ENCODE measurements around the gene POLR3C.
A peak's percentile ranks its signal among the peaks of the same experiment; 100 is the strongest.

The POLR3C gene

DNA sequence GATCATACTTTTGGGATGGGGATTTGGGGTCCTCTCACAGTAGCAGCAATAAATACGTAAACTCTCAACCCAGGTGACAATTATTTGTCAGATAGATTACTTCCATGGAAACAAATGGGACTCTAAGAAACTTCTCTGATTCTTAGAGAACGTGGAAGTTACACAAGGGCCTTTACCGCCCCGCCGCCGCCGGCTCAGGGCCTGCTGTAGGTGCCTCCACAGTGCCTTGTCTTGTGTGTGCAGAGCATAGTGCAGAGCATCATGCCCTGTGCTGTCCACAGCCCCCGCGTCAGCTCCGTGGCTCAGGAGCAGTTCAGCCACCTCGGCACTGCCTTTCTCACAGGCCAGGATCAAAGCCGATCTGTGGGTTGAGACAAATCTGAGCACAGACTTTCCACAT lies 50.6 kb downstream of the POLR3C start:
- H3K4me1 Mint-ChIP-seq (ENCODE audit: low read depth), result peaks cover 19% of the 10 kb centered on the region
- peaks cover 50% of the 10 kb centered on the region for H3K27me3 Mint-ChIP-seq (ENCODE audit: low read depth)
- H3K4me3 Mint-ChIP-seq, result no peak overlapping the region

DNA sequence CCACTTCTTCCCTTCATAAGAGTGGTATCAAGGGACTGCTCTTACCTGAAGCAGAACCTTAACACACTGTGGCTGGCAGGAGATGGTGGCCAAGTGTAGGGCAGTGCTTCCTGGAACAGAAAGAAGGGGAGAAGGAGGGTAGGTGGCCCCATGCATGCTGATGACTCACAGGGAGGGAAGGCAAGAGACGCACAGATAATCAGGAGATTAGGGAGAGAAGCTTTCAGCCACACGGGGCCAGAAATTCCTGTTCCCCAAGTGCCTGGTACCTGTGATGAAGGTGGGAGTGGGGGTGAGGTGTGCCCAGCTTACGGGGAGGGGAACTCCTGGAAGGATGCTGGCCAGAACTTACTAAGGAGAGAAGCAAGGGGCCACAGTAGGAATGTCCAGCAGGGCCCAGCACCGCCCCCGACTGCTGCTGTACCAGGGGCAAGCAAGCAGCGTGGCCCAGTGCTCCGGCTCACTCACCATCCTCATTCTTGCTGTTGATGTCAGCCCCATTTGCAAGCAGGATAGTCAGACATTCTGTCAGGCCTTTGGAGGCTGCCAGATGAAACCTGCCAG lies 54.0 kb downstream of the POLR3C start:
- H3K9me3 Mint-ChIP-seq, result no peaks in the 10 kb centered on the region
- H3K4me1 Mint-ChIP-seq (ENCODE audit: low read depth), result peaks cover 6% of the 10 kb centered on the region
- H3K27me3 Mint-ChIP-seq (ENCODE audit: low read depth), result peaks cover 36% of the 10 kb centered on the region
- H3K4me3 Mint-ChIP-seq, result no peak overlapping the region
- H3K27ac Mint-ChIP-seq, result peak overlapping the region; percentile 45
- no peaks in the 10 kb centered on the region for H3K36me3 Mint-ChIP-seq (ENCODE audit: low read depth)

More for the DNA sequence above, 50.6 kb downstream of the POLR3C start:
- no peaks in the 10 kb centered on the region for H3K9me3 Mint-ChIP-seq
- H3K27ac Mint-ChIP-seq, result no peak overlapping the region
- no peaks in the 10 kb centered on the region for H3K36me3 Mint-ChIP-seq (ENCODE audit: low read depth)

DNA sequence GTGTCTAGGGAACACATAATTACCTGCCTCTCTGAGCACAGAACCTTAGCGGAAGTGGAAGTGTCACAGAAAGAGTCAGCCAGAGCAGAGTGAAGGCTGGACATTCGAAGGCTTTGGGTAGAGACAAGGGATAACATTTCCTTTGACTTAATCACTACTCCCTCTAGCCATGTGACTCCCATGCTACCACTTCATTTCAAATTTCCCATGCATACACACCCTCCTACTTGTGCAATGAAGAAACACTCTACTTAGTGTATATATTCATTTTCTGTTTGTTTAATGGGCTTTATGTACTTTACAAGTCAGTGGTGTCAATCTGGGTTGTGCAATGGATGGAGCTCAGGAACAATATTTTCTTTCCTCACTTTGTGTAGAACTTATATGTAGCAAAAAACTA lies 54.7 kb downstream of the POLR3C start:
- H3K4me3 Mint-ChIP-seq, result no peak overlapping the region
- H3K9me3 Mint-ChIP-seq, result no peaks in the 10 kb centered on the region
- H3K27me3 Mint-ChIP-seq (ENCODE audit: low read depth), result peaks cover 35% of the 10 kb centered on the region
- no peak overlapping the region for H3K27ac Mint-ChIP-seq
- H3K36me3 Mint-ChIP-seq (ENCODE audit: low read depth), result no peaks in the 10 kb centered on the region
- H3K4me1 Mint-ChIP-seq (ENCODE audit: low read depth), result peaks cover 4% of the 10 kb centered on the region

DNA sequence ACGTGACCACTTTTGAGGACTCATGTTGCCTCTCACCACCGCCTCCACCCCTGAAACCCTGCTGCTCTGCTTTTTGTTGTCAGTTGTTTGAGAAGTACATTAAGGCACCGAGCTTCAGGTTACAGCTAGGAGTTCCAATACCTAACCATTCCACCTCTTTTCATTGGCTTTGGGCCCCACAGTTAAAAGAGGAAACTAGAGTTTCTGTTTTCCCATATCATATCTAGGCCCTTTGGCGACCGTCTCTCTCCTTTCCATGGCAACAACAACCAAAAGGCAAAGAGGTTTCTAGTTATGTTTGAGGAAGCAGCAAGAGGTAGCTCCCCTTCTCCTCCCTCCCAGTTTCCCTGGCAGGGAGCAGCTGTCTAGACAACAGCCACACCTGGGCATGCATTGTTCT lies 55.8 kb downstream of the POLR3C start:
- H3K4me3 Mint-ChIP-seq, result no peak overlapping the region
- H3K9me3 Mint-ChIP-seq, result no peaks in the 10 kb centered on the region
- peaks cover 5% of the 10 kb centered on the region for H3K4me1 Mint-ChIP-seq (ENCODE audit: low read depth)
- H3K27me3 Mint-ChIP-seq (ENCODE audit: low read depth), result peaks cover 39% of the 10 kb centered on the region
- no peak overlapping the region for H3K27ac Mint-ChIP-seq
- no peaks in the 10 kb centered on the region for H3K36me3 Mint-ChIP-seq (ENCODE audit: low read depth)

DNA sequence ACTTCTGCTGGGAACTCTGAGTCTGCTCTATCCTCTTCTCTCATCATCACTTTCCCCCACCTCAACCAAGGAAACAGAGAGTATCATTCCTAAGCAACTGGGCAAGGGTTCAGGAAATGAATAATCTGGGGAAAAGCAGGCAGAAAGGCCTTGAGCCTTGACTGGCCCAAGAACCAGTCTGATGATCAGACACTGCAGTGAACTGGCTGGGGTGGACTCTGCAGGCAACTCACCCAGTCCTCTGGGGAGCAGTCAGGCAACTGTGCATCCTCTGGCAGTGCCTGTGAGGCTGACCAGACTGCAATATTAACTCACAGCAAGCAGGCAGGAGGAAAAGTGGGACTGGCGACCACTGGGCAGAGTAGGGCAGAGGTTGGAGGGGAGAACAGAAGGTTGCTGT lies 60.7 kb downstream of the POLR3C start:
- Mint-ChIP-seq H3K27ac (no peak overlapping the region), H3K27me3 (ENCODE audit: low read depth) (peaks cover 33% of the 10 kb centered on the region), H3K4me1 (ENCODE audit: low read depth) (peaks cover 15% of the 10 kb centered on the region), H3K36me3 (ENCODE audit: low read depth) (no peaks in the 10 kb centered on the region), H3K4me3 (peak overlapping the region; percentile 76), H3K9me3 (no peaks in the 10 kb centered on the region)

DNA sequence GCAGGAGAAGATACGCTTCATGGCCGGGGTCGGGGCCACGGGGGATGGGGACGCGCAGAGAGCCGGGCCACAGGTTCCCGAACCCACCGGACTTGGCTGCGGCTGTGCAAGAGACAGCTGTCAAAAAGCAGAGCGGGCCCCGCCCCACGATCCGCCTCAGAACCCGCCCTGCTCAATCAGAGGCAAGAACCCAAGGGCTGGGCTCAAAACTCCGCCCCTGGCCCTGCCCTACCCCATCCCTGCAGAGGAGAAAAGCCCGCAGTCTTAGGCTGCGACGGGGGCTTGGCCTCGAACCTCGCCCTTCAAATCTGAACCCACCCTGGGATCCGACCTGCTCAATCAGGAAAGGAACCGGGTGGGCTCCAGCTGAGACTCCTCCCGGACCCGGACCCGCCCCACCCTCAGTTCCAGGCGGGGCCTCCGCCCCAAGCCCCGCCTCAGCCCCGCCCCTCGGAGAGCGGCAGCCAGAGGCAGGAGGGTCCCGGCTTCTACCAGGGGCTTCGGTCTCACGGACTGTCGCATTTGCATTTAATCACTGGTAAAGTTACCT lies 61.8 kb downstream of the POLR3C start, which contains the start of gene ANKRD35:
ANKRD35 (minus strand) TSS at position 129 of the 550 bp plus-strand sequence; CDS start at position 21, 108 bp downstream.
- Mint-ChIP-seq H3K4me3 (peak within 1 kb of the TSS; percentile 76), H3K36me3 (ENCODE audit: low read depth) (no peaks in the 10 kb centered on the region), H3K4me1 (ENCODE audit: low read depth) (peaks cover 12% of the 10 kb centered on the region), H3K27ac (peak within 1 kb of the TSS; percentile 7), H3K27me3 (ENCODE audit: low read depth) (peaks cover 33% of the 10 kb centered on the region), H3K9me3 (no peaks in the 10 kb centered on the region)

DNA sequence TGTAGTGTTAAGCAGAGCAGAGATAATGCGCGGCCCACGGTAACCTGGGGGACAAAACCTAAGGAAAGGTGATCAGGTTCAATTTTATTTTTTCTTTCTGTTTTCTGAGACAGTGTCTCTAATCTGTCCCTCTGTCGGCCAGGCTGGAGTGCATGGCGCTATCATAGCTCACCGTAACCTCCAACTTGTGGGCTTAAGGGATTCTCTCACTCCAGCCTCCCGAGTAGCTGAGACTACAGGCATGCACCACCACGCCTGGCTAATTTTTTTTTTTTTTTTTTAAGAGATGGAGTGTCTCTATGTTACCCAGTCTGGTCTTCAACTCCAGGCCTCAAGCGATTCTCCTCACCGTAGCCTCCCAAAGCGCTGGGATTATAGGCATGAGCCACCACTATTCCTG lies 62.4 kb downstream of the POLR3C start:
- H3K9me3 Mint-ChIP-seq, result no peaks in the 10 kb centered on the region
- peak overlapping the region; percentile 76 for H3K4me3 Mint-ChIP-seq
- H3K4me1 Mint-ChIP-seq (ENCODE audit: low read depth), result peaks cover 12% of the 10 kb centered on the region
- H3K27ac Mint-ChIP-seq, result no peak overlapping the region
- peaks cover 30% of the 10 kb centered on the region for H3K27me3 Mint-ChIP-seq (ENCODE audit: low read depth)
- H3K36me3 Mint-ChIP-seq (ENCODE audit: low read depth), result no peaks in the 10 kb centered on the region

DNA sequence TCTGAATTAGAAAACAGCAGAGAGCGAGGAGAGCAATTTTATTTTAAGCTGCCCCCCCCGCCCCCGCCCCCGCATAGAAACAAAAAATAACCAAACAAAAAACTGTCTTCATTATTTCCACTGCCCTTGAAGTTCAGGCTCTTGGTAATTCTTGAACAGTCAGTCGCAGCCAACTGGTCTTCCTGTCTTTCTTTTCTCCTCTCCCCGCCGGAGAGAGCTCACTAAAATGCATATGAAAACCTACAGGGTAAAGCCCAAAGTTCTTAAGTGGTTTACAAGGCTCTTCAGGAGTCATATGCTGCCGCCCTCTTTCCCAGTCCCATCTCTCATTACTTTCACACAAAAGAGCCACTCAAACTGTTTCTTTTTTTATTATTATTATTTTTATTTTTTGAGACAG lies 62.8 kb downstream of the POLR3C start:
- Mint-ChIP-seq H3K27me3 (ENCODE audit: low read depth) (peaks cover 28% of the 10 kb centered on the region), H3K4me3 (peak overlapping the region; percentile 76), H3K36me3 (ENCODE audit: low read depth) (no peaks in the 10 kb centered on the region), H3K9me3 (no peaks in the 10 kb centered on the region), H3K4me1 (ENCODE audit: low read depth) (peaks cover 12% of the 10 kb centered on the region), H3K27ac (no peak overlapping the region)

DNA sequence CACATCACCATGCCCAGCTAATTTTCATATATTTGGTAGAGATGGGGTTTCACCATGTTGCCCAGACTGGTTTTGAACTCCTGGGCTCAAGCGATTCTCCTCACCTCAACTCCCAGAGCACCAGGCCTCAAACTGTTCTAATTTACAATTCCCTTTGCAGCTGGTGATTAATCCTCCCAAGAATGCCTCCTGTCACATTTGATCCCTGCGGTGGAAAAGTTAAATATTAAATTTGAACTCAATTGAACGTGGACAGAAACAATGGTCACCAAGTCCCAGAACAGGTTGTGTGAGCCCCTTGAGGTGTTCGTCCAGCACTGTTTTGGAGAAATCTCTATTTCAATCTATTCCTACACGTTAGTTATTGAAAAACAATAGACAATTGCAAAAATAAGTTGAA lies 63.6 kb downstream of the POLR3C start:
- H3K4me3 Mint-ChIP-seq, result no peak overlapping the region
- peaks cover 13% of the 10 kb centered on the region for H3K4me1 Mint-ChIP-seq (ENCODE audit: low read depth)
- no peak overlapping the region for H3K27ac Mint-ChIP-seq
- H3K36me3 Mint-ChIP-seq (ENCODE audit: low read depth), result no peaks in the 10 kb centered on the region
- H3K9me3 Mint-ChIP-seq, result no peaks in the 10 kb centered on the region
- peaks cover 26% of the 10 kb centered on the region for H3K27me3 Mint-ChIP-seq (ENCODE audit: low read depth)

DNA sequence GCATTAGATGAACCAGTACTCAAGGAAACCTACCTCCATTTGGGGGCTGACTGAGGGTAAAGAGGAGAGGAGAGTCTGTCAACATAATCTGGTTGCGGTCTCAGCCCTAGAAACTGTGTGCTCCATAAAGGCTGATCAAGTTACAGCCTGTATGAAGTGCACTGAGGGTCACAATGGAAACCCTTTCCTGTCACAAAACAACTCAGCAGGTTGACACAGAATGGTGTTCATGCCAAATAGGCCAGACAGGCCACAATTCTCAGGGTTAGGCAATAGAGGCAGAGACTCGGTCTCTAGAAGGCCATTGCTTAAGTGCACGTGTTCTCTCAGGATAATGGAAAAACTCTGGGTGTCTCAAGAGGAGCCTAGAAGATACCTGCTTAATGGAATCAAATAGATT lies 65.7 kb downstream of the POLR3C start:
- Mint-ChIP-seq H3K4me1 (ENCODE audit: low read depth) (peaks cover 12% of the 10 kb centered on the region), H3K9me3 (no peaks in the 10 kb centered on the region), H3K27ac (no peak overlapping the region), H3K36me3 (ENCODE audit: low read depth) (no peaks in the 10 kb centered on the region), H3K27me3 (ENCODE audit: low read depth) (peaks cover 8% of the 10 kb centered on the region), H3K4me3 (no peak overlapping the region)

DNA sequence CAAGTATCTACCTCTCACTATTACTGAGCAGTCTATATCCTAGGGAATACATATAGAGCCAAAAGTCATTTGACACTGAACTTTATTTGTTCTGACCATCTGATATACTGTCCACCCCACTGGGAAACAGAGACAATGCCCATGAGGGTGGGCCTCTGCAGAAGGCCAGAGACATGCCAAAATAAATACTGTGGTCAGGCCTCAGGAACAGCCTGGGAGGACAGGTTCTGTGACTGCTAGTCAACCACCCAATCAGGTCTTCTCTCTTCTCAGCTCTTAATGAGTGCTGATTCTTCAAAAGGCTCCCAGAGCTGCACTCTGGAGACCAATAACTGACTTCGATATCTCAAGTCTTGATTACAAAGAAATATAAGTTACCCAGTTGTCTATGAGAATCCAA lies 67.1 kb downstream of the POLR3C start:
- Mint-ChIP-seq H3K27ac (no peak overlapping the region), H3K4me1 (ENCODE audit: low read depth) (peaks cover 4% of the 10 kb centered on the region), H3K9me3 (no peaks in the 10 kb centered on the region), H3K27me3 (ENCODE audit: low read depth) (no peaks in the 10 kb centered on the region), H3K4me3 (no peak overlapping the region), H3K36me3 (ENCODE audit: low read depth) (no peaks in the 10 kb centered on the region)

DNA sequence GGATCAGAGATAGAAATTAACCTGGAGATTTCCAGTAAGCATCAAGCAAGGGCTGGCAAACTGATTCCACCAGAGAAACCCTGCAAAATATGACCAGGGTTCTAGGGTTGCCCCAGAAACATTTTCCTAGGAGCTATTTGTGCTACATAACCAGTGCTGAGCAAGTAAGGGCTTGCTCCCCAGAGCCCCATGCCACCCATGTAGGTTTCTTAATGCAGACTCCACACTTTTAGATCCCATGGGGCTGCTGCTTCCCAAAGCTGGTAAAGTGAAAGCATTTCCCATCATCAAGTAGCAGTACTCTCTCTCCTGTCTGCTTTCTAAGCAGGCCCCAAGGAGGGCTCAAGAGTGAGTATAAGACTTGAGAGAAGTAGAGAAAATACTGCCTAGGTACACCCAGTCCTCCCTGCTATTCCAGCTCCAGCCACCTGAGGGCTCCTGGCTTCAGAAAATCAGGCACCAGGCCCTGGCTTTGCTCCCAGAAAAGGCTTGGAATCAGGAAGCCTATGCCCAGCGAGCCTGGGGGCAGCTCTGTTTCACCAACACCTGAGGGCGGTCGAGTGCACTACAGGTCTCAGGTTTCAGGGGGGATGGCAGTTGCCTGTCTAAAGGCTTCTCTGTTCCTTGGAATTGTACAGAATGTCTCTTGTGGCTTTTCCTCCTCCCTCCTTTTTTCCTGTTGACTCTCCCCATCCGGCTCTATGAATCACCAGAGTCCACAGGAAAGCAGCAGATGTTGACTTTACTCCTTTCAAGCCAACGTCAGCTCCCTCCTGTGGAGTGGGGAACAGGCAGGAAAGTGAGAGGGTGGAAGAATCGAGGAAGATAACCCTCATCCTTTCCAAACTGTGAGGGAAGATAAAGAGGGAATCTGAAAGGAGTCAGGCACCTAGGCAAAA lies 67.8 kb downstream of the POLR3C start:
- no peak overlapping the region for H3K27ac Mint-ChIP-seq
- no peaks in the 10 kb centered on the region for H3K9me3 Mint-ChIP-seq
- H3K4me1 Mint-ChIP-seq (ENCODE audit: low read depth), result peaks cover 3% of the 10 kb centered on the region
- no peak overlapping the region for H3K4me3 Mint-ChIP-seq
- H3K27me3 Mint-ChIP-seq (ENCODE audit: low read depth), result no peaks in the 10 kb centered on the region
- no peaks in the 10 kb centered on the region for H3K36me3 Mint-ChIP-seq (ENCODE audit: low read depth)

DNA sequence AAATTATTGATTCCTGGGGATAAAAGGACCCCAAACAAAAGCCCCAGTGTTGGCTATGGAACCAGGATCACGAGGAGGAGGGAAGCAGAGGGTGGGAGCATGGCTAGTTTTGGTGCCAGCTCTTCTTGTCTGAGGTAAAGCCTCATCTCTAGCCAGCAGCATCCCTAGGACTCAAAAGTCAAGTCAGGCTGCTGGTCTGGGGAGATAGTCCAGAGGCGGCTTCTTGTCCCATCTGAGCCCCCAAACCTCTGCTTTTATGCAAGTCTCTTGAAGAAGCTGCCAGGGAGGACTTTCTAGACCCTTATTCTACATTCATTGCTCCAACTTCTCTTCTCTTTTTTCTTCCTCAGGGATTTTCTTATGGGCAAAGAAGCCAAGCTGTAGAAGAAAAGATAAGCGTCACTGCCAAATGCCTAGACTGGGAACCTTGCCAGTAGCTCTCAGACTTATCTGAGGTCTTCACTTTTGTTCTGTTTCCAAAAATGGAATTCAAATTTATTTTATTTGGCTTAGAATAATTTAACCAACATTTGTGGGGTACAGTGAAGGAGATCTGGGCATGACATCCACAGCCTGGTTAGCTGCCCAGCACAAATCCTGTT lies 68.6 kb downstream of the POLR3C start:
- H3K9me3 Mint-ChIP-seq, result no peaks in the 10 kb centered on the region
- no peak overlapping the region for H3K4me3 Mint-ChIP-seq
- no peaks in the 10 kb centered on the region for H3K27me3 Mint-ChIP-seq (ENCODE audit: low read depth)
- peaks cover 2% of the 10 kb centered on the region for H3K4me1 Mint-ChIP-seq (ENCODE audit: low read depth)
- no peak overlapping the region for H3K27ac Mint-ChIP-seq
- H3K36me3 Mint-ChIP-seq (ENCODE audit: low read depth), result no peaks in the 10 kb centered on the region

DNA sequence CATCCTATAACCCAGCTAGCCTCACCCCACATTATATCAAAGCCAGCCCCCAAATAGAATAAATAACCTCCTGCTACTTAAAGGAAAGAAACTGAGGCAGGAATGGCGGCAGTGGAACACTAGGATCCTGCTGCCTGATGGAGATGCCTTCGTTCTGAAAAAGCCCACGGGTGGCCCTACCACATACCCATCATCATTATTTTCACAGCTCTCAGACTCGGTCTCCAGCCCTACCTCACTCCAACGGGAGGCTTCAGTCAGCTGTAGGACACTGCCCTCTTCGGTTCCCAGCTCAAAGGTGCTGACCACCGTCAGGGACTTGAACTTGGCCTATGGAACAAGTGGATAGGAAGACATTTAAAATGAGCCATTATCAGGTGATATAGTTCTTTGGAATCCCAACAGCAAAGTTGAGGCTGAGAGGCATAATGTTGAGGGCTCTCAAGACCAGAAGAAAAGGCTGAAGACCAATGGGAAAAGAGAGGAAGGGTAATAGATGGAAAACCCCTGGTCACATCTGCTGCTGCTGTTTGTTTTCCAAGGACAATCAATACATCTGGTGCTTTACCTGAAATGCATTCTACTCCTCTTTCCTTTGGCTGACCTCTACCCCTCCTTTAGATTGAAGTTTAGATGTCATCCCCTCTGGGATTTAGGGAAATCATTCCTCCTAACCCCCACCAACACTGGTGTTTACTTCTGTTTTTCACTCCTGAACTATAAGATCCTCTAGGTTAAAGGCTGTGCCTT lies 69.5 kb downstream of the POLR3C start:
- Mint-ChIP-seq H3K4me3 (no peak overlapping the region), H3K4me1 (ENCODE audit: low read depth) (peaks cover 2% of the 10 kb centered on the region), H3K9me3 (no peaks in the 10 kb centered on the region), H3K27me3 (ENCODE audit: low read depth) (no peaks in the 10 kb centered on the region), H3K27ac (no peak overlapping the region), H3K36me3 (ENCODE audit: low read depth) (no peaks in the 10 kb centered on the region)
